ENCODE results near the gene FBXO15.
A peak's percentile ranks its signal among the peaks of the same experiment; 100 is the strongest.

FBXO15 gene

GRCh38 chr18:74063023-74063422, 84.6 kb downstream of the FBXO15 start:
- no peak for DNase-seq (ENCODE audit: low read depth)

GRCh38 chr18:74062037-74062436, 85.6 kb downstream of the FBXO15 start:
- no peak for DNase-seq (ENCODE audit: low read depth)

GRCh38 chr18:74060579-74060978, 87.1 kb downstream of the FBXO15 start:
- DNase-seq (ENCODE audit: low read depth): no peak

GRCh38 chr18:74050807-74051206, 96.8 kb downstream of the FBXO15 start:
- DNase-seq (ENCODE audit: low read depth): no peak

- peak; percentile 52 for DNase-seq (ENCODE audit: low read depth)
These were observed 106.9 kb downstream of the FBXO15 start for GRCh38 chr18:74040459-74041332.

- no peak for DNase-seq (ENCODE audit: low read depth)
These were observed 107.6 kb downstream of the FBXO15 start for GRCh38 chr18:74040008-74040407.

GRCh38 chr18:74029161-74029560, 118.5 kb downstream of the FBXO15 start:
- DNase-seq (ENCODE audit: low read depth): no peak
